HL-60 (cell line): ENCODE results near the gene CARMIL1.

Experiments
- DNase-seq, 2 experiments: peaks; one replicate each; pipeline ENCODE4 v3.0.0-alpha.2; 2010 to 2020; ENCODE audit warnings: low read depth in 1 of 2, low spot score in 1 of 2
- H3K27ac ChIP-seq: fragments of 250-450 bp; sonication (Bioruptor Pico); replicated peaks from 2 replicates; pipeline ENCODE4 v1.5.1; 2020; ENCODE audit warnings: mild to moderate bottlenecking, moderate library complexity
- H3K27me3 ChIP-seq: fragments of 250-450 bp; sonication (Bioruptor Pico); 2 replicates; pipeline ENCODE4 v1.5.1; 2021; ENCODE audit warnings: mild to moderate bottlenecking, moderate library complexity; ENCODE audit not compliant: insufficient read depth, poor library complexity, severe bottlenecking
- H3K4me3 ChIP-seq: replicated peaks from 2 replicates; pipeline ENCODE4 v1.5.1; 2011; ENCODE audit warnings: mild to moderate bottlenecking, control low read depth, low read length; ENCODE audit not compliant: insufficient read depth
- CTCF ChIP-seq: IDR thresholded peaks from one replicate; pipeline ENCODE4 v1.5.1; 2011; ENCODE audit warnings: low read length, control low read depth, inconsistent platforms; ENCODE audit not compliant: insufficient read depth
- GABPA ChIP-seq: IDR thresholded peaks from 2 replicates; pipeline ENCODE4 v1.6.1; 2012; ENCODE audit warnings: low read depth
- POLR2AphosphoS5 ChIP-seq: IDR thresholded peaks from 2 replicates; pipeline ENCODE4 v1.6.1; 2012; ENCODE audit warnings: low read depth
- REST ChIP-seq: IDR thresholded peaks from 2 replicates; pipeline ENCODE4 v1.6.1; 2012; ENCODE audit warnings: low read depth; ENCODE audit not compliant: insufficient replicate concordance
- SPI1 ChIP-seq: IDR thresholded peaks from 2 replicates; pipeline ENCODE4 v1.6.1; 2012; ENCODE audit warnings: low read depth, mild to moderate bottlenecking, borderline replicate concordance

CARMIL1 gene

GRCh38 chr6:25586927-25587326, 307.8 kb downstream of the CARMIL1 start:
- DNase-seq = no peak
- Histone ChIP-seq H3K27ac (no peak overlapping the region), H3K27me3 (no peaks in the 10 kb centered on the region), H3K4me3 (no peak overlapping the region)
- TF ChIP-seq CTCF = no peak
- TF ChIP-seq SPI1 = no peak
- TF ChIP-seq POLR2AphosphoS5 = no peak
- TF ChIP-seq GABPA = no peak
- TF ChIP-seq REST = no peak

GRCh38 chr6:25590986-25591385, 311.8 kb downstream of the CARMIL1 start:
- no peak for DNase-seq
- no peak overlapping the region for H3K4me3 ChIP-seq
- H3K27me3 ChIP-seq = no peaks in the 10 kb centered on the region
- TF ChIP-seq POLR2AphosphoS5 (no peak), SPI1 (no peak), CTCF (no peak), GABPA (no peak), REST (no peak)
- H3K27ac ChIP-seq = no peak overlapping the region

- Histone ChIP-seq H3K4me3 (no peak overlapping the region), H3K27ac (no peak overlapping the region), H3K27me3 (no peaks in the 10 kb centered on the region)
- DNase-seq = no peak
- no peak for TF ChIP-seq GABPA
- TF ChIP-seq CTCF = no peak
- TF ChIP-seq SPI1 = no peak
- TF ChIP-seq REST = no peak
- no peak for TF ChIP-seq POLR2AphosphoS5
Measured at GRCh38 chr6:25596928-25597818, 318.0 kb downstream of the CARMIL1 start.
